WTC11 (cell line): ENCODE data around the gene BBS9. TPM values are rescaled to one million over a fixed set of nuclear protein-coding genes. Genes with fewer than 3 reads are reported as not detected.

Source experiments
- ATAC-seq: fragments of 200-7000 bp; cut with Tn5 transposase; 2 replicates; pipeline ENCODE4 v1.10.0; 2021; ENCODE audit warnings: mild to moderate bottlenecking, moderate library complexity
- CTCF ChIA-PET: fragments of 300-600 bp; sonication (Branson Sonifier 250); formaldehyde crosslinking; loops from one replicate; lab custom pipeline; 2021; ENCODE audit warnings: antibody characterized with exemption; lab: Charles Lee
- POLR2A ChIA-PET: fragments of 350-600 bp; sonication (Branson Sonifier 250); formaldehyde crosslinking; loops from one replicate; lab custom pipeline; 2021; ENCODE audit warnings: antibody characterized with exemption; lab: Charles Lee
- DNase-seq: peaks from one replicate; pipeline ENCODE4 v3.0.0; 2021; ENCODE audit warnings: low spot score
- H3K27ac Mint-ChIP-seq: 2 replicates; pipeline ENCODE4 v1.8.0; 2021; ENCODE audit warnings: mixed read lengths
- H3K27me3 Mint-ChIP-seq: 2 replicates; pipeline ENCODE4 v1.8.0; 2021; ENCODE audit warnings: low read depth, mild to moderate bottlenecking, moderate library complexity, mixed read lengths
- H3K36me3 Mint-ChIP-seq: 2 replicates; pipeline ENCODE4 v1.8.0; 2021; ENCODE audit warnings: mixed read lengths
- H3K4me1 Mint-ChIP-seq: 2 replicates; pipeline ENCODE4 v1.8.0; 2022; ENCODE audit warnings: mixed read lengths
- H3K4me3 Mint-ChIP-seq: 2 replicates; pipeline ENCODE4 v1.8.0; 2021; ENCODE audit warnings: mild to moderate bottlenecking, moderate library complexity, mixed read lengths
- H3K9me3 Mint-ChIP-seq: 2 replicates; pipeline ENCODE4 v1.8.0; 2021; ENCODE audit warnings: mixed read lengths
- CREB1 ChIP-seq: sonication (generic); formaldehyde crosslinking; IDR thresholded peaks from 2 replicates; pipeline ENCODE4 v1.8.0; 2023; ENCODE audit warnings: mild to moderate bottlenecking, missing genetic modification reagents
- CTCF ChIP-seq: fragments of 200-600 bp; IDR thresholded peaks from 2 replicates; pipeline ENCODE4 v1.8.0; 2022; ENCODE audit warnings: antibody characterized with exemption
- ESRRA ChIP-seq: sonication (generic); formaldehyde crosslinking; IDR thresholded peaks from 2 replicates; pipeline ENCODE4 v1.8.1; 2022; ENCODE audit warnings: mild to moderate bottlenecking, missing genetic modification reagents, borderline replicate concordance
- ETV6 ChIP-seq: sonication (generic); formaldehyde crosslinking; IDR thresholded peaks from 2 replicates; pipeline ENCODE4 v1.8.1; 2022; ENCODE audit warnings: mild to moderate bottlenecking, missing genetic modification reagents
- HMGA2 ChIP-seq: fragments of 250-450 bp; sonication (Bioruptor Pico); IDR thresholded peaks from 2 replicates; pipeline ENCODE4 v1.4.0; 2021; ENCODE audit warnings: mild to moderate bottlenecking, moderate library complexity
- MXD4 ChIP-seq: fragments of 250-450 bp; sonication (Bioruptor Pico); IDR thresholded peaks from 2 replicates; pipeline ENCODE4 v1.8.0; 2021; ENCODE audit warnings: mild to moderate bottlenecking, moderate library complexity, borderline replicate concordance
- NFYB ChIP-seq: sonication (generic); formaldehyde crosslinking; conservative IDR thresholded peaks from 2 replicates; pipeline ENCODE4 v1.8.0; 2022; ENCODE audit warnings: low read depth, missing genetic modification reagents
- SMAD4 ChIP-seq: sonication (generic); formaldehyde crosslinking; IDR thresholded peaks from 2 replicates; pipeline ENCODE4 v1.8.0; 2022; ENCODE audit warnings: mild to moderate bottlenecking, missing genetic modification reagents
- STAT6 ChIP-seq: sonication (generic); formaldehyde crosslinking; conservative IDR thresholded peaks from 2 replicates; pipeline ENCODE4 v1.8.1; 2023; ENCODE audit warnings: mild to moderate bottlenecking, low read depth, missing genetic modification reagents, moderate library complexity
- TEAD1 ChIP-seq: sonication (generic); formaldehyde crosslinking; IDR thresholded peaks from 2 replicates; pipeline ENCODE4 v1.8.0; 2022; ENCODE audit warnings: mild to moderate bottlenecking, missing genetic modification reagents
- ZNF263 ChIP-seq: sonication (generic); formaldehyde crosslinking; IDR thresholded peaks from 2 replicates; pipeline ENCODE4 v1.8.1; 2022; ENCODE audit warnings: low read depth, mild to moderate bottlenecking, moderate library complexity, missing genetic modification reagents
- ZNF281 ChIP-seq: sonication (generic); formaldehyde crosslinking; IDR thresholded peaks from 2 replicates; pipeline ENCODE4 v1.8.0; 2023; ENCODE audit warnings: mild to moderate bottlenecking, missing genetic modification reagents
- ZNF396 ChIP-seq: fragments of 250-450 bp; sonication (Bioruptor Pico); IDR thresholded peaks from 2 replicates; pipeline ENCODE4 v1.8.0; 2021; ENCODE audit warnings: mild to moderate bottlenecking, moderate library complexity, borderline replicate concordance
- ZNF423 ChIP-seq: fragments of 250-450 bp; sonication (Bioruptor Pico); IDR thresholded peaks from 2 replicates; pipeline ENCODE4 v2.1.2; 2022; ENCODE audit warnings: mild to moderate bottlenecking, moderate library complexity
- total RNA-seq: library from RNA; stranded (reverse); gene quantifications from 3 replicates; pipeline ENCODE4 v1.2.3, GENCODE V29; 2021
- TF ChIP-seq, protein P1 (sequence below): sonication (generic); formaldehyde crosslinking; IDR thresholded peaks from 2 replicates; pipeline ENCODE4 v1.8.1; 2023; ENCODE audit warnings: mild to moderate bottlenecking, missing genetic modification reagents, moderate library complexity
- TF ChIP-seq, protein P2 (sequence below): sonication (generic); formaldehyde crosslinking; conservative IDR thresholded peaks from 2 replicates; pipeline ENCODE4 v1.8.1; 2022; ENCODE audit warnings: mild to moderate bottlenecking, missing genetic modification reagents
- TF ChIP-seq, protein P3 (sequence below): sonication (generic); formaldehyde crosslinking; IDR thresholded peaks from 2 replicates; pipeline ENCODE4 v1.8.1; 2022; ENCODE audit warnings: mild to moderate bottlenecking, moderate library complexity, missing genetic modification reagents
- TF ChIP-seq, protein P4 (sequence below): fragments of 250-450 bp; sonication (Bioruptor Pico); IDR thresholded peaks from 2 replicates; pipeline ENCODE4 v1.8.0; 2021; ENCODE audit warnings: mild to moderate bottlenecking
- TF ChIP-seq, protein P5 (sequence below): sonication (generic); formaldehyde crosslinking; IDR thresholded peaks from 2 replicates; pipeline ENCODE4 v1.8.0; 2022; ENCODE audit warnings: missing genetic modification reagents

Gene BBS9
- total RNA-seq, 1 experiment from 2014 or later = 56.6 TPM

DNA sequence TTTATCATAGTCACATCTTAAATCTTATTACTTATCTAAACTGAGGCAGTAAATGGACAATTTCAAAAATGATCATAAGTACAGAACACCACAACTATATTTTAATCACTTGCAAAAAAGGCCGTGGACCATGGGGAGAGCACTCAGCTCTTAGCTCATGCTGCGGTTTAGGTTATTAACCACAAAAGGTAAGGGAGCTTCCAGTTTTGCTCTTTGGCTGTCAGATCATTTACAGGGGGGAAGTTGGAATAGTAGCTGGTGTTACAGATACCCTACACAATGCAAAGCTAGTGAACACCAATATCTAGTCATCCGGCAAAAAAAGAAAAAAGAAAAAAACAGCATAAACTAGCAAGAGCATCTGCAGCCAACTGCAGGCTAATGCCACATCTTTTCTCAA, 147.0 kb downstream of the BBS9 start:
- ChIA-PET CTCF (no interaction called here), POLR2A (no interaction called here)
- peaks cover 38% of the 10 kb centered on the region for H3K36me3 Mint-ChIP-seq
- no peak overlapping the region for H3K27ac Mint-ChIP-seq
- peaks cover 53% of the 10 kb centered on the region for H3K9me3 Mint-ChIP-seq
- no peaks in the 10 kb centered on the region; the same call in 1 of the 2 replicates for H3K27me3 Mint-ChIP-seq
- TF ChIP-seq ETV6 (CRISPR knock-in tag) = no peak
- TF ChIP-seq CTCF = no peak
- no peak for TF ChIP-seq CREB1 (CRISPR knock-in tag)
- TF ChIP-seq NFYB = no peak
- no peak for TF ChIP-seq ZNF263 (CRISPR knock-in tag)
- TF ChIP-seq SMAD4 (CRISPR knock-in tag) = no peak
- ATAC-seq (no peak), DNase-seq (no peak)
- H3K4me3 Mint-ChIP-seq = no peak overlapping the region
- no peaks in the 10 kb centered on the region for H3K4me1 Mint-ChIP-seq

GRCh38 chr7:33276729-33277128, 147.4 kb downstream of the BBS9 start:
- Mint-ChIP-seq H3K9me3 (peaks cover 49% of the 10 kb centered on the region), H3K4me1 (no peaks in the 10 kb centered on the region), H3K4me3 (no peak overlapping the region)
- CTCF ChIA-PET = no interaction called here
- no peak for TF ChIP-seq NFYB
- no peak for TF ChIP-seq MXD4 (CRISPR knock-in tag)
- no peak for TF ChIP-seq ZNF423 (CRISPR knock-in tag)
- TF ChIP-seq ZNF281 = no peak
- TF ChIP-seq, protein P1, sequence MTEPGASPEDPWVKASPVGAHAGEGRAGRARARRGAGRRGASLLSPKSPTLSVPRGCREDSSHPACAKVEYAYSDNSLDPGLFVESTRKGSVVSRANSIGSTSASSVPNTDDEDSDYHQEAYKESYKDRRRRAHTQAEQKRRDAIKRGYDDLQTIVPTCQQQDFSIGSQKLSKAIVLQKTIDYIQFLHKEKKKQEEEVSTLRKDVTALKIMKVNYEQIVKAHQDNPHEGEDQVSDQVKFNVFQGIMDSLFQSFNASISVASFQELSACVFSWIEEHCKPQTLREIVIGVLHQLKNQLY (CRISPR knock-in tag) = no peak
- TF ChIP-seq, protein P2, sequence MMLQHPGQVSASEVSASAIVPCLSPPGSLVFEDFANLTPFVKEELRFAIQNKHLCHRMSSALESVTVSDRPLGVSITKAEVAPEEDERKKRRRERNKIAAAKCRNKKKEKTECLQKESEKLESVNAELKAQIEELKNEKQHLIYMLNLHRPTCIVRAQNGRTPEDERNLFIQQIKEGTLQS (CRISPR knock-in tag) = no peak
- TF ChIP-seq HMGA2 (CRISPR knock-in tag) = no peak
- TF ChIP-seq, protein P3, sequence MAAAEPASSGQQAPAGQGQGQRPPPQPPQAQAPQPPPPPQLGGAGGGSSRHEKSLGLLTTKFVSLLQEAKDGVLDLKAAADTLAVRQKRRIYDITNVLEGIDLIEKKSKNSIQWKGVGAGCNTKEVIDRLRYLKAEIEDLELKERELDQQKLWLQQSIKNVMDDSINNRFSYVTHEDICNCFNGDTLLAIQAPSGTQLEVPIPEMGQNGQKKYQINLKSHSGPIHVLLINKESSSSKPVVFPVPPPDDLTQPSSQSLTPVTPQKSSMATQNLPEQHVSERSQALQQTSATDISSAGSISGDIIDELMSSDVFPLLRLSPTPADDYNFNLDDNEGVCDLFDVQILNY (CRISPR knock-in tag) = no peak
- TF ChIP-seq, all 79 proteins: peak for 0
- no peak for ATAC-seq
- H3K27me3 Mint-ChIP-seq = no peaks in the 10 kb centered on the region; the same call in 1 of the 2 replicates
- peaks cover 34% of the 10 kb centered on the region for H3K36me3 Mint-ChIP-seq
- DNase-seq = no peak
- no peak overlapping the region for H3K27ac Mint-ChIP-seq
- POLR2A ChIA-PET = no interaction called here

DNA sequence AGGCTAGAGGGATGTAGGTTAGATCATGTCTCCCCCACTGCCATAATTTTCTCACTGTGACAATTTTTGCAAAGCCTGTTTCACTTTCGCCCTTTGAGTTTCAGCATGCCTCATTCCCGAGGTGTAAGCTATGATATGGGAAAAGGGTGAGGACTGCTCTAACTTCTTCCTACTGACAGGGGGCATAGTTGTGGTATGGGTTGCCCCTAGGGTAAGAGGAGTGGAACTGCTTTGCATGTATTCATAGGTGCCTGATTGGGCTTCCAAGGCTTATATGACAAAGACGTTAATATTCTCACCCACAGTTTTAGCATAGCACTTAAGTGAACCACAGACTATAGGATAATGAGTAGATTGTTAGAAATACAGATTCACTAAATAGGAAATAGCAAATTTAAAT, 148.7 kb downstream of the BBS9 start:
- ATAC-seq = no peak
- CTCF ChIA-PET = no interaction called here
- POLR2A ChIA-PET = no interaction called here
- TF ChIP-seq ESRRA (CRISPR knock-in tag) (no peak), TEAD1 (CRISPR knock-in tag) (no peak), ZNF396 (CRISPR knock-in tag) (no peak), STAT6 (CRISPR knock-in tag) (no peak)
- TF ChIP-seq, protein P4, sequence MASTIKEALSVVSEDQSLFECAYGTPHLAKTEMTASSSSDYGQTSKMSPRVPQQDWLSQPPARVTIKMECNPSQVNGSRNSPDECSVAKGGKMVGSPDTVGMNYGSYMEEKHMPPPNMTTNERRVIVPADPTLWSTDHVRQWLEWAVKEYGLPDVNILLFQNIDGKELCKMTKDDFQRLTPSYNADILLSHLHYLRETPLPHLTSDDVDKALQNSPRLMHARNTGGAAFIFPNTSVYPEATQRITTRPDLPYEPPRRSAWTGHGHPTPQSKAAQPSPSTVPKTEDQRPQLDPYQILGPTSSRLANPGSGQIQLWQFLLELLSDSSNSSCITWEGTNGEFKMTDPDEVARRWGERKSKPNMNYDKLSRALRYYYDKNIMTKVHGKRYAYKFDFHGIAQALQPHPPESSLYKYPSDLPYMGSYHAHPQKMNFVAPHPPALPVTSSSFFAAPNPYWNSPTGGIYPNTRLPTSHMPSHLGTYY (CRISPR knock-in tag) = no peak
- TF ChIP-seq, protein P5, sequence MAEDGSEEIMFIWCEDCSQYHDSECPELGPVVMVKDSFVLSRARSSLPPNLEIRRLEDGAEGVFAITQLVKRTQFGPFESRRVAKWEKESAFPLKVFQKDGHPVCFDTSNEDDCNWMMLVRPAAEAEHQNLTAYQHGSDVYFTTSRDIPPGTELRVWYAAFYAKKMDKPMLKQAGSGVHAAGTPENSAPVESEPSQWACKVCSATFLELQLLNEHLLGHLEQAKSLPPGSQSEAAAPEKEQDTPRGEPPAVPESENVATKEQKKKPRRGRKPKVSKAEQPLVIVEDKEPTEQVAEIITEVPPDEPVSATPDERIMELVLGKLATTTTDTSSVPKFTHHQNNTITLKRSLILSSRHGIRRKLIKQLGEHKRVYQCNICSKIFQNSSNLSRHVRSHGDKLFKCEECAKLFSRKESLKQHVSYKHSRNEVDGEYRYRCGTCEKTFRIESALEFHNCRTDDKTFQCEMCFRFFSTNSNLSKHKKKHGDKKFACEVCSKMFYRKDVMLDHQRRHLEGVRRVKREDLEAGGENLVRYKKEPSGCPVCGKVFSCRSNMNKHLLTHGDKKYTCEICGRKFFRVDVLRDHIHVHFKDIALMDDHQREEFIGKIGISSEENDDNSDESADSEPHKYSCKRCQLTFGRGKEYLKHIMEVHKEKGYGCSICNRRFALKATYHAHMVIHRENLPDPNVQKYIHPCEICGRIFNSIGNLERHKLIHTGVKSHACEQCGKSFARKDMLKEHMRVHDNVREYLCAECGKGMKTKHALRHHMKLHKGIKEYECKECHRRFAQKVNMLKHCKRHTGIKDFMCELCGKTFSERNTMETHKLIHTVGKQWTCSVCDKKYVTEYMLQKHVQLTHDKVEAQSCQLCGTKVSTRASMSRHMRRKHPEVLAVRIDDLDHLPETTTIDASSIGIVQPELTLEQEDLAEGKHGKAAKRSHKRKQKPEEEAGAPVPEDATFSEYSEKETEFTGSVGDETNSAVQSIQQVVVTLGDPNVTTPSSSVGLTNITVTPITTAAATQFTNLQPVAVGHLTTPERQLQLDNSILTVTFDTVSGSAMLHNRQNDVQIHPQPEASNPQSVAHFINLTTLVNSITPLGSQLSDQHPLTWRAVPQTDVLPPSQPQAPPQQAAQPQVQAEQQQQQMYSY (CRISPR knock-in tag) = no peak

More for the DNA sequence above, 148.7 kb downstream of the BBS9 start:
- no peaks in the 10 kb centered on the region; the same call in 1 of the 2 replicates for H3K27me3 Mint-ChIP-seq
- H3K4me1 Mint-ChIP-seq = no peaks in the 10 kb centered on the region
- no peak overlapping the region for H3K27ac Mint-ChIP-seq
- DNase-seq = no peak
- H3K4me3 Mint-ChIP-seq = no peak overlapping the region
- H3K36me3 Mint-ChIP-seq = peaks cover 32% of the 10 kb centered on the region
- peaks cover 41% of the 10 kb centered on the region for H3K9me3 Mint-ChIP-seq
